SK-N-SH (cell line): ENCODE measurements around the gene TMPRSS2. TPM values are rescaled to one million over a fixed set of nuclear protein-coding genes. Genes with fewer than 3 reads are reported as not detected.

Experiments used
- CTCF ChIA-PET: fragments of 300-600, 350-600 bp; formaldehyde crosslinking; extraction: SDS; loops from one replicate; lab custom pipeline; 2021; lab: Yijun Ruan, JAX
- POLR2A ChIA-PET: fragments of 350-600 bp; sonication (Branson Sonifier 250); formaldehyde crosslinking; extraction: SDS; loops from one replicate; lab custom pipeline; 2020; ENCODE audit warnings: antibody characterized with exemption, inconsistent platforms; lab: Yijun Ruan, JAX
- DNase-seq: peaks from one replicate; pipeline ENCODE4 v3.0.0; 2012
- H2AFZ ChIP-seq: fragments of 200-600 bp; sonication (generic); 2 replicates; pipeline ENCODE4 v1.8.1; 2016; ENCODE audit warnings: antibody characterized with exemption, mild to moderate bottlenecking, low read depth
- H3F3A ChIP-seq: fragments of 200-600 bp; sonication (generic); replicated peaks from 2 replicates; pipeline ENCODE3; 2016; ENCODE audit warnings: antibody characterized with exemption, mild to moderate bottlenecking; ENCODE audit not compliant: insufficient read depth
- H3K27ac ChIP-seq, 2 experiments: fragments of 200-500 bp in 1 of 2; fragments of 200-600 bp in 1 of 2; sonication (Bioruptor generic) in 1 of 2; sonication (generic), shearing (Covaris generic) in 1 of 2; 2 replicates each; pipeline versions ENCODE4 v1.5.1 to v1.6.1; 2014 to 2016; ENCODE audit warnings: low read depth in 2 of 2, inconsistent platforms in 1 of 2, low read length in 1 of 2, mild to moderate bottlenecking in 1 of 2, mixed read lengths in 1 of 2
- H3K27me3 ChIP-seq: fragments of 200-600 bp; sonication (generic), shearing (Covaris generic); 2 replicates; pipeline ENCODE4 v1.6.1; 2016; ENCODE audit warnings: mixed run types; ENCODE audit not compliant: insufficient read depth
- H3K36me3 ChIP-seq, 2 experiments: fragments of 200-500 bp in 1 of 2; fragments of 200-600 bp in 1 of 2; sonication (Bioruptor generic) in 1 of 2; sonication (generic) in 1 of 2; replicated peaks in 1 of 2; 2 replicates each; pipeline versions ENCODE3 to v1.5.1; 2014 to 2016; ENCODE audit warnings: low read length in 1 of 2, mild to moderate bottlenecking in 1 of 2; ENCODE audit not compliant: insufficient read depth in 2 of 2, control insufficient read depth in 1 of 2
- H3K4me1 ChIP-seq, 2 experiments: fragments of 200-500 bp in 1 of 2; fragments of 200-600 bp in 1 of 2; sonication (Bioruptor generic) in 1 of 2; sonication (generic), shearing (Covaris generic) in 1 of 2; 2 replicates each; pipeline versions ENCODE4 v1.5.1 to v1.6.1; 2014 to 2016; ENCODE audit warnings: low read depth in 1 of 2, low read length in 1 of 2, mixed run types in 1 of 2; ENCODE audit not compliant: insufficient read depth in 2 of 2, control insufficient read depth in 1 of 2
- H3K4me2 ChIP-seq: fragments of 200-600 bp; sonication (generic), shearing (Covaris generic); 2 replicates; pipeline ENCODE4 v1.6.1; 2017; ENCODE audit warnings: mixed run types
- H3K4me3 ChIP-seq, 2 experiments: fragments of 200-500 bp in 1 of 2; fragments of 200-600 bp in 1 of 2; sonication (Bioruptor generic) in 1 of 2; sonication (generic), shearing (Covaris generic) in 1 of 2; 2 replicates each; pipeline versions ENCODE4 v1.5.1 to v1.8.1; 2014 to 2016; ENCODE audit warnings: low read depth in 2 of 2, inconsistent platforms in 1 of 2, low read length in 1 of 2, mild to moderate bottlenecking in 1 of 2, mixed read lengths in 1 of 2, moderate library complexity in 1 of 2
- H3K79me2 ChIP-seq: fragments of 200-600 bp; sonication (generic); 2 replicates; pipeline ENCODE4 v1.8.1; 2017; ENCODE audit warnings: mild to moderate bottlenecking; ENCODE audit not compliant: insufficient read depth
- H3K9ac ChIP-seq: fragments of 200-600 bp; sonication (generic); 2 replicates; pipeline ENCODE4 v1.6.1; 2017; ENCODE audit warnings: mixed run types
- H3K9me2 ChIP-seq: fragments of 200-600 bp; sonication (generic); 2 replicates; pipeline ENCODE4 v1.6.1; 2017; ENCODE audit warnings: mixed run types
- H3K9me3 ChIP-seq: fragments of 200-600 bp; sonication (generic); 2 replicates; pipeline ENCODE4 v1.6.1; 2017; ENCODE audit warnings: mixed run types, mild to moderate bottlenecking, moderate library complexity
- H4K20me1 ChIP-seq: fragments of 200-600 bp; sonication (generic); 2 replicates; pipeline ENCODE4 v1.6.1; 2017; ENCODE audit warnings: mild to moderate bottlenecking, mixed run types; ENCODE audit not compliant: insufficient read depth
- CHD2 ChIP-seq: fragments of 150-350 bp; IDR thresholded peaks from 2 replicates; pipeline ENCODE4 v1.6.1; 2018; ENCODE audit warnings: low read length; ENCODE audit not compliant: partially characterized antibody
- EZH2phosphoT487 ChIP-seq: fragments of 200-600 bp; sonication (generic); IDR thresholded peaks from 2 replicates; pipeline ENCODE4 v1.6.1; 2017; ENCODE audit warnings: low read depth, mixed run types, mild to moderate bottlenecking, antibody characterized with exemption, moderate library complexity, borderline replicate concordance
- FOSL2 ChIP-seq: IDR thresholded peaks from 2 replicates; pipeline ENCODE4 v1.4.0; 2012; ENCODE audit warnings: low read depth, mild to moderate bottlenecking, moderate library complexity, borderline replicate concordance
- FOXJ3 ChIP-seq: sonication (generic); formaldehyde crosslinking; IDR thresholded peaks from 2 replicates; pipeline ENCODE4 v1.5.1; 2020; ENCODE audit warnings: mild to moderate bottlenecking, missing genetic modification reagents
- GABPA ChIP-seq: IDR thresholded peaks from 2 replicates; pipeline ENCODE4 v1.4.0; 2012; ENCODE audit warnings: low read depth, mild to moderate bottlenecking
- JUND ChIP-seq: IDR thresholded peaks from 2 replicates; pipeline ENCODE4 v1.4.0; 2012
- MAX ChIP-seq: IDR thresholded peaks from 2 replicates; pipeline ENCODE4 v1.4.0; 2012; ENCODE audit warnings: low read depth
- MEF2A ChIP-seq: IDR thresholded peaks from 2 replicates; pipeline ENCODE4 v1.4.0; 2012; ENCODE audit warnings: low read depth, borderline replicate concordance
- NFIC ChIP-seq: IDR thresholded peaks from 2 replicates; pipeline ENCODE4 v1.4.0; 2012; ENCODE audit warnings: borderline replicate concordance
- REST ChIP-seq: IDR thresholded peaks from 2 replicates; pipeline ENCODE4 v1.6.1; 2012; ENCODE audit warnings: mild to moderate bottlenecking, low read depth, low read length, moderate library complexity
- SMC3 ChIP-seq: IDR thresholded peaks from 2 replicates; pipeline ENCODE4 v1.6.1; 2012; ENCODE audit warnings: low read depth, low read length, improper control_type of control experiment
- TAF1 ChIP-seq: IDR thresholded peaks from 2 replicates; pipeline ENCODE4 v1.6.1; 2012; ENCODE audit warnings: low read depth, mild to moderate bottlenecking, low read length, moderate library complexity, borderline replicate concordance
- TCF12 ChIP-seq: IDR thresholded peaks from 2 replicates; pipeline ENCODE4 v1.4.0; 2012
- WGBS: methylation state at CpG from one replicate; pipeline ENCODE4 v1.1.6; 2017; ENCODE audit warnings: low lambda C conversion rate; 5-methylcytosine and 5-hydroxymethylcytosine counted together
- polyA plus RNA-seq, 3 experiments: library from polyadenylated mRNA; depleted of rRNA; stranded (reverse); fragments of >200 nt; gene quantifications; 2 replicates each; pipeline ENCODE4 v1.2.3, GENCODE V29; 2012
- TF ChIP-seq, protein P1 (sequence below): IDR thresholded peaks from 2 replicates; pipeline ENCODE4 v1.4.0; 2012; ENCODE audit warnings: low read depth, borderline replicate concordance

TMPRSS2 gene
- polyA plus RNA-seq, 1 of the 3 experiments (the other 2 are of a cell fraction) = not detected

DNA sequence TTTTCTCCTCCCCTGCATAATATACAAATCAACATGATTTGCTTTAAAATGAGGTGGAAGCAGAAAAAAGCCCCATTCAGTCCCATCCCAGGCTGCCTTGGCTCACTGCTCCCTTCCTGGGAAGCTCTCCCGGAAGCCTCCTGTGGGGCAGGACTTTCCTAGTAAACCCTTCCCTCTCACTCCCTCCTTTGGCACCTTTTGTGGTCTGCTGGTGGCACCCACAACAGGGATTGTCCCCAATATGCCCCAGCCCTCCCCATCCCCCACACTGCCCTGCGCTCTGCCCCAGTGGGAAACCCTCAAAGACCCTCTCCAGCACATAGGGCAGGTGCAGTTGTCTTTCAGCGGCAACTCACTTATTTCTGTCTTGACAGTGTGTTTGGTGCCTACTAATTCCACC, 1.8 kb upstream of the TMPRSS2 start:
- Histone ChIP-seq H3K79me2 (no peaks in the 10 kb centered on the region), H3F3A (no peaks in the 10 kb centered on the region), H3K4me1 (no peaks in the 10 kb centered on the region), H3K4me3 (no peak overlapping the region), H3K27ac (no peak overlapping the region), H4K20me1 (no peaks in the 10 kb centered on the region), H3K27me3 (peaks cover 17% of the 10 kb centered on the region; the same call in 1 of the 2 replicates), H3K9me3 (no peaks in the 10 kb centered on the region), H3K36me3 (no peaks in the 10 kb centered on the region), H3K9ac (no peak overlapping the region), H2AFZ (no peak overlapping the region), H3K9me2 (no peaks in the 10 kb centered on the region), H3K4me2 (no peak overlapping the region)
- POLR2A ChIA-PET = no interaction called here
- no peak for DNase-seq
- no peak for TF ChIP-seq SMC3
- no peak for TF ChIP-seq FOXJ3 (CRISPR knock-in tag)
- TF ChIP-seq EZH2phosphoT487 = no peak
- no peak for TF ChIP-seq FOSL2
- TF ChIP-seq CHD2 = no peak
- no peak for TF ChIP-seq TAF1
- TF ChIP-seq, protein P1, sequence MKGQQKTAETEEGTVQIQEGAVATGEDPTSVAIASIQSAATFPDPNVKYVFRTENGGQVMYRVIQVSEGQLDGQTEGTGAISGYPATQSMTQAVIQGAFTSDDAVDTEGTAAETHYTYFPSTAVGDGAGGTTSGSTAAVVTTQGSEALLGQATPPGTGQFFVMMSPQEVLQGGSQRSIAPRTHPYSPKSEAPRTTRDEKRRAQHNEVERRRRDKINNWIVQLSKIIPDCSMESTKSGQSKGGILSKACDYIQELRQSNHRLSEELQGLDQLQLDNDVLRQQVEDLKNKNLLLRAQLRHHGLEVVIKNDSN = no peak
- TF ChIP-seq TCF12 = no peak
- no peak for TF ChIP-seq GABPA
- no peak for TF ChIP-seq NFIC
- TF ChIP-seq MAX = no peak
- TF ChIP-seq JUND = no peak
- TF ChIP-seq REST = no peak
- TF ChIP-seq MEF2A = no peak
- CTCF ChIA-PET = no interaction called here
- 46% methylated on average over 3 of the region's 3 CpGs for WGBS

DNA sequence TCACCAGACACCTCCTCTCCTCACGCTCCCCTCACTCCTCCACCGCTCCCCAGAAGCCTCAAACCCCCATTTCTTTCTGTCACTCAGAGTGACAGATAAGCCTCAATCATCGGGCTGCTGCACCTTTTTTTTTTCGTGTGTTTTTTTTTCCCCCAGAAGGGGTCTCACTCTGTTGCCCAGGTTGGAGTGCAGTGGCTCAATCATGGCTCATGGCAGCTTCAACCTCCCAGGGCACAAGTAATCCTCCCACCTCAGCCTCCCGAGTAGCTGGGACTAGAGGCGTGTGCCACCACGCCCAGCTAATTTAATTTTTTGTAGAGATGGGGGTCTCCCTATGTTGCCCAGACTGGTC, 1.2 kb upstream of the TMPRSS2 start:
- 35% methylated on average over 7 of the region's 7 CpGs for WGBS
- no peak for TF ChIP-seq GABPA
- Histone ChIP-seq H3K36me3 (no peaks in the 10 kb centered on the region), H3K4me2 (no peak overlapping the region), H4K20me1 (no peaks in the 10 kb centered on the region), H3K27me3 (peaks cover 17% of the 10 kb centered on the region; the same call in 1 of the 2 replicates), H3K4me3 (no peak overlapping the region), H3K9me3 (no peaks in the 10 kb centered on the region), H3K79me2 (no peaks in the 10 kb centered on the region), H3K9ac (no peak overlapping the region), H3K27ac (no peak overlapping the region), H3K9me2 (no peaks in the 10 kb centered on the region), H3F3A (no peaks in the 10 kb centered on the region), H2AFZ (no peak overlapping the region), H3K4me1 (no peaks in the 10 kb centered on the region)
- ChIA-PET CTCF (no interaction called here), POLR2A (no interaction called here)
- no peak for DNase-seq
